Dermis blood vessel endothelial cell (primary cell): ENCODE measurements around the gene PPP1R16B. TPM values are rescaled to one million over a fixed set of nuclear protein-coding genes. Genes with fewer than 3 reads are reported as not detected.
"Not testable (repeated sequence)": the region's sequence is repeated elsewhere in the genome, so short reads cannot be mapped to it uniquely, and the experiment has no call there.

Experiments
- DNase-seq: peaks from one replicate; pipeline ENCODE4 v3.0.0; 2010
- total RNA-seq: library from RNA; depleted of rRNA; stranded (reverse); fragments of >200 nt; gene quantifications from 2 replicates; pipeline ENCODE4 v1.2.3, GENCODE V29; 2014

PPP1R16B gene
- total RNA-seq, 1 donor from 2014 or later, result 247 TPM

- DNase-seq, result peak; percentile 39
Observed at GRCh38 chr20:38855356-38855755, 49.9 kb downstream of the PPP1R16B start.

GRCh38 chr20:38856570-38856969, 51.1 kb downstream of the PPP1R16B start:
- no peak for DNase-seq

GRCh38 chr20:38857703-38858102, 52.2 kb downstream of the PPP1R16B start:
- no peak for DNase-seq

GRCh38 chr20:38859070-38859690, 53.7 kb downstream of the PPP1R16B start:
- DNase-seq, result no peak

- not testable (repeated sequence) for DNase-seq
Observed at GRCh38 chr20:38859857-38860256, 54.4 kb downstream of the PPP1R16B start.

GRCh38 chr20:38861071-38861401, 55.5 kb downstream of the PPP1R16B start:
- no peak for DNase-seq

- no peak for DNase-seq
Observed at GRCh38 chr20:38862226-38862625, 56.7 kb downstream of the PPP1R16B start.

- DNase-seq, result no peak
Observed at GRCh38 chr20:38863024-38863851, 57.7 kb downstream of the PPP1R16B start.

GRCh38 chr20:38864662-38865061, 59.2 kb downstream of the PPP1R16B start:
- no peak for DNase-seq

GRCh38 chr20:38866265-38867061, 61.0 kb downstream of the PPP1R16B start:
- DNase-seq, result peak; percentile 47

- DNase-seq, result no peak
Observed at GRCh38 chr20:38867062-38867359, 61.5 kb downstream of the PPP1R16B start.

- peak; percentile 72 for DNase-seq
Observed at GRCh38 chr20:38870733-38871559, 65.4 kb downstream of the PPP1R16B start.

GRCh38 chr20:38871560-38871953, 66.1 kb downstream of the PPP1R16B start:
- no peak for DNase-seq

GRCh38 chr20:38872036-38872435, 66.5 kb downstream of the PPP1R16B start:
- DNase-seq, result no peak

- DNase-seq, result no peak
Observed at GRCh38 chr20:38872491-38873049, 67.1 kb downstream of the PPP1R16B start.

- no peak for DNase-seq
Observed at GRCh38 chr20:38873050-38873581, 67.6 kb downstream of the PPP1R16B start.

GRCh38 chr20:38874460-38875174, 69.1 kb downstream of the PPP1R16B start:
- peak; percentile 64 for DNase-seq

- peak; percentile 82 for DNase-seq
Observed at GRCh38 chr20:38875175-38875993, 69.9 kb downstream of the PPP1R16B start.

- no peak for DNase-seq
Observed at GRCh38 chr20:38877483-38877882, 72.0 kb downstream of the PPP1R16B start.

- peak; percentile 36 for DNase-seq
Observed at GRCh38 chr20:38878866-38879265, 73.4 kb downstream of the PPP1R16B start.
